Esophagus squamous epithelium (tissue), 5 donors: Measurements from ENCODE around the gene AFM. TPM values are rescaled to one million over a fixed set of nuclear protein-coding genes. Genes with fewer than 3 reads are reported as not detected.

Experiments used
- DNase-seq: peaks from one replicate; lab custom pipeline; 2025; lab: John Stamatoyannopoulos, UW
- H3K27ac ChIP-seq, 4 donors: fragments of 200-600 bp; sonication (generic); one replicate each; pipeline ENCODE4 v1.5.1; 2016 to 2019; ENCODE audit warnings: mild to moderate bottlenecking in 1 of 4
- H3K27me3 ChIP-seq, 4 donors: fragments of 200-600 bp; sonication (generic); 1 replicate in 3 of 4; 2 replicates in 1 of 4; pipeline versions ENCODE4 v1.5.1 to v1.6.0; 2017 to 2021; ENCODE audit warnings: antibody characterized with exemption in 1 of 4
- H3K36me3 ChIP-seq, 3 donors: fragments of 200-600 bp; sonication (generic); one replicate each; pipeline ENCODE4 v1.5.1; 2016 to 2019
- H3K4me1 ChIP-seq, 3 donors: fragments of 200-600 bp; sonication (generic); one replicate each; pipeline ENCODE4 v1.5.1; 2017 to 2019
- H3K4me3 ChIP-seq, 4 donors: fragments of 200-600 bp; sonication (generic); 1 replicate in 3 of 4; 2 replicates in 1 of 4; pipeline ENCODE4 v1.5.1; 2016 to 2019; ENCODE audit warnings: mild to moderate bottlenecking in 2 of 4, moderate library complexity in 1 of 4
- H3K9me3 ChIP-seq, 3 donors: fragments of 200-600 bp; sonication (generic); one replicate each; pipeline ENCODE4 v1.5.1; 2016 to 2019
- POLR2A ChIP-seq, 4 donors: fragments of 450-650 bp; IDR thresholded peaks; one replicate each; pipeline ENCODE4 v1.6.1; 2017; ENCODE audit warnings: antibody characterized with exemption in 4 of 4, mild to moderate bottlenecking in 4 of 4, moderate library complexity in 3 of 4
- WGBS, 2 donors: methylation state at CpG; one replicate each; pipeline ENCODE4 v1.1.5; 2018; 5-methylcytosine and 5-hydroxymethylcytosine counted together
- intact Hi-C: fragments of 100-400 bp; cut with DNase I; formaldehyde crosslinking; loops from one replicate; pipeline ENCODE4 v1.15.0; 2022
- total RNA-seq, 4 donors: library from RNA; depleted of rRNA; stranded (reverse); fragments of >200 nt; gene quantifications; one replicate each; pipeline ENCODE4 v1.1.0, GENCODE V29; 2016
- TF ChIP-seq, protein P1 (sequence below), 6 experiments: fragments of 450-650 bp in 4 of 6; fragments of 200-600 bp in 2 of 6; sonication (generic) in 2 of 6; IDR thresholded peaks; one replicate each; pipeline ENCODE4 v1.5.1; 2016 to 2019; ENCODE audit warnings: antibody characterized with exemption in 6 of 6, mild to moderate bottlenecking in 4 of 6, moderate library complexity in 4 of 6
- donor health status: DM: yes; HTN: yes; CAD: no.

Gene AFM, protein sequence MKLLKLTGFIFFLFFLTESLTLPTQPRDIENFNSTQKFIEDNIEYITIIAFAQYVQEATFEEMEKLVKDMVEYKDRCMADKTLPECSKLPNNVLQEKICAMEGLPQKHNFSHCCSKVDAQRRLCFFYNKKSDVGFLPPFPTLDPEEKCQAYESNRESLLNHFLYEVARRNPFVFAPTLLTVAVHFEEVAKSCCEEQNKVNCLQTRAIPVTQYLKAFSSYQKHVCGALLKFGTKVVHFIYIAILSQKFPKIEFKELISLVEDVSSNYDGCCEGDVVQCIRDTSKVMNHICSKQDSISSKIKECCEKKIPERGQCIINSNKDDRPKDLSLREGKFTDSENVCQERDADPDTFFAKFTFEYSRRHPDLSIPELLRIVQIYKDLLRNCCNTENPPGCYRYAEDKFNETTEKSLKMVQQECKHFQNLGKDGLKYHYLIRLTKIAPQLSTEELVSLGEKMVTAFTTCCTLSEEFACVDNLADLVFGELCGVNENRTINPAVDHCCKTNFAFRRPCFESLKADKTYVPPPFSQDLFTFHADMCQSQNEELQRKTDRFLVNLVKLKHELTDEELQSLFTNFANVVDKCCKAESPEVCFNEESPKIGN
- not detected for total RNA-seq

DNA sequence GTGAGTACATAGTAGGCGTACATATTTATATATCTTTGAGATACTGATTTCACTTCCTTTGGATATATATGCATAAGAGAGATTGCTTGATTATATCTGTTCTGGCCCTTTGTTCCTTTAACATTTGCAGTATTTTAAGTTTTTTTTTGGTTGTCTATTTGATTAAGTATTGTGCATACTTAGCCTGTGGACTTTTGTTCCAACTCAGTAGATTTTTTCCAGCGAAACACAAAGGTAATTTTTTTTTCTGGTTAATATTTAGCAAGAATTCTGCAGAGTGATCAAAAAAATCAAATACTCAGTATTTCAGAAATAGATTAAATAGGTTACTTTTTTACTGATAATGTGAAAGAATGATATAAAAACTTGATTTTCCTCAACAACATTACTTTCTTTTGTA, at the start of gene AFM:
Gene AFM, plus strand, starts transcription at position 388 of the 400 bp plus-strand sequence. CDS start 31 bp downstream, outside the sequence.
- intact Hi-C loops: no loop called here

DNA sequence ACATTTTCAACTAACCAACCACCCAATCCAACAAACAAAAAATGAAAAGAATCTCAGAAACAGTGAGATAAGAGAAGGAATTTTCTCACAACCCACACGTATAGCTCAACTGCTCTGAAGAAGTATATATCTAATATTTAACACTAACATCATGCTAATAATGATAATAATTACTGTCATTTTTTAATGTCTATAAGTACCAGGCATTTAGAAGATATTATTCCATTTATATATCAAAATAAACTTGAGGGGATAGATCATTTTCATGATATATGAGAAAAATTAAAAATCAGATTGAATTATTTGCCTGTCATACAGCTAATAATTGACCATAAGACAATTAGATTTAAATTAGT, 49.8 kb upstream of the AFM start:
- TF ChIP-seq, protein P1, sequence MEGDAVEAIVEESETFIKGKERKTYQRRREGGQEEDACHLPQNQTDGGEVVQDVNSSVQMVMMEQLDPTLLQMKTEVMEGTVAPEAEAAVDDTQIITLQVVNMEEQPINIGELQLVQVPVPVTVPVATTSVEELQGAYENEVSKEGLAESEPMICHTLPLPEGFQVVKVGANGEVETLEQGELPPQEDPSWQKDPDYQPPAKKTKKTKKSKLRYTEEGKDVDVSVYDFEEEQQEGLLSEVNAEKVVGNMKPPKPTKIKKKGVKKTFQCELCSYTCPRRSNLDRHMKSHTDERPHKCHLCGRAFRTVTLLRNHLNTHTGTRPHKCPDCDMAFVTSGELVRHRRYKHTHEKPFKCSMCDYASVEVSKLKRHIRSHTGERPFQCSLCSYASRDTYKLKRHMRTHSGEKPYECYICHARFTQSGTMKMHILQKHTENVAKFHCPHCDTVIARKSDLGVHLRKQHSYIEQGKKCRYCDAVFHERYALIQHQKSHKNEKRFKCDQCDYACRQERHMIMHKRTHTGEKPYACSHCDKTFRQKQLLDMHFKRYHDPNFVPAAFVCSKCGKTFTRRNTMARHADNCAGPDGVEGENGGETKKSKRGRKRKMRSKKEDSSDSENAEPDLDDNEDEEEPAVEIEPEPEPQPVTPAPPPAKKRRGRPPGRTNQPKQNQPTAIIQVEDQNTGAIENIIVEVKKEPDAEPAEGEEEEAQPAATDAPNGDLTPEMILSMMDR (IDR thresholded peaks at IDR 0.05): no peak
- no peak for TF ChIP-seq POLR2A (IDR thresholded peaks at IDR 0.05)
- H3K9me3 ChIP-seq: no peaks in the 10 kb centered on the region
- no peak for DNase-seq
- H3K27me3 ChIP-seq: no peaks in the 10 kb centered on the region
- no peaks in the 10 kb centered on the region for H3K36me3 ChIP-seq
- intact Hi-C loops: no loop called here
- 61 to 71% methylated on average over 1 of the region's 1 CpG for WGBS, 2 donors
- no peak overlapping the region for H3K27ac ChIP-seq
- H3K4me1 ChIP-seq: no peaks in the 10 kb centered on the region
- H3K4me3 ChIP-seq: no peak overlapping the region

More for the DNA sequence above, at the start of gene AFM:
- TF ChIP-seq, protein P1 (IDR thresholded peaks at IDR 0.05): no peak
- TF ChIP-seq POLR2A (IDR thresholded peaks at IDR 0.05): no peak
- DNase-seq: no peak
- Histone ChIP-seq H3K27me3 (no peaks in the 10 kb centered on the region), H3K4me1 (no peaks in the 10 kb centered on the region), H3K4me3 (no peak within 1 kb of the TSS), H3K9me3 (no peaks in the 10 kb centered on the region), H3K36me3 (no peaks in the 10 kb centered on the region), H3K27ac (no peak within 1 kb of the TSS)
- WGBS, 2 donors: 44 to 45% methylated on average over 2 of the region's 2 CpGs

GRCh38 chr4:73432169-73433000, 49.2 kb upstream of the AFM start:
- no peak for DNase-seq
- WGBS, 2 donors: 55 to 59% methylated on average over 5 of the region's 5 CpGs
- Histone ChIP-seq H3K9me3 (no peaks in the 10 kb centered on the region), H3K36me3 (no peaks in the 10 kb centered on the region), H3K4me3 (no peak overlapping the region), H3K27ac (no peak overlapping the region), H3K27me3 (no peaks in the 10 kb centered on the region), H3K4me1 (no peaks in the 10 kb centered on the region)
- TF ChIP-seq, protein P1 (IDR thresholded peaks at IDR 0.05): no peak
- TF ChIP-seq POLR2A (IDR thresholded peaks at IDR 0.05): no peak
- intact Hi-C loops: no loop called here

GRCh38 chr4:73433140-73433539, 48.4 kb upstream of the AFM start:
- Histone ChIP-seq H3K4me3 (no peak overlapping the region), H3K36me3 (no peaks in the 10 kb centered on the region), H3K4me1 (no peaks in the 10 kb centered on the region), H3K27ac (no peak overlapping the region), H3K9me3 (no peaks in the 10 kb centered on the region), H3K27me3 (no peaks in the 10 kb centered on the region)
- no peak for TF ChIP-seq POLR2A (IDR thresholded peaks at IDR 0.05)
- TF ChIP-seq, protein P1 (IDR thresholded peaks at IDR 0.05): no peak
- intact Hi-C loops: no loop called here
- no peak for DNase-seq
- 55 to 66% methylated on average over 2 of the region's 2 CpGs for WGBS, 2 donors
